ENCODE measurements around the gene CAMSAP3.

CAMSAP3 gene

DNA sequence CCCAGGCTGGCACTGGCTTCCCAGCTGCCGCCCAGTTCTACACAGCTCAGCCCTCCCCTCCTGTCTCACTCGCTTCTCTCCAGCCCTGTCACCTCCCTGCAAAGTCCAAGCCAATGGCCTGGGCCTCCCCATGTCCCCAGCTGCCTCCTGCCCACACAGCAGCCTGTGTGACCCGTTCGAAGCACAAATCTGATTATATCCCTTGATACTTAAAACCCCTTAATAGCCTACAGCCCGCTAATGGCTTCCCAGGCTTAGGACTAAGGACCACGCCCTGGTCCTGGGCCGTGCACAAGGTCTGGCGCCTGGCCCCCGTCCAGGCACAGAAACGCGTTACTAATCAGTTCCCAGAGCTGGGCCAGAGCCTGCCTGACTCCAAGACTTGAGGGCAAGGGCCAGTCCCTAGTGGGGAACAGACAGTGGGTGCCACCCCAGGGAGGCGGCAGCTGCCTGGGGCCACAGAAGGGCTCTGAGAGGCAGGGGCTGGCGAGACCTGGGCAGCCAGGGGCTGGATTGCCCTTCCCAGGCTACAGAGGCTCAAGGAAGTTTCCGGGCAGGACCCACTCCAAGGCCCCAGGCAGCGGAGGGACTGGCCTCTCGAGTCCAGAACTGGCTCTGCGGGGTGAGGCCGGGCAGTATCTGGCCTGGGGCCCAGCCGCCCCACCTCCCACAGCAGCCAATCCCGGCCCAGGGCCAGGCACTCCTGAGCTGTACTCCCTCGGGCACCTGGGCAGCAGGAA, 23.3 kb downstream of the CAMSAP3 start:
- TF ChIP-seq, protein P1, sequence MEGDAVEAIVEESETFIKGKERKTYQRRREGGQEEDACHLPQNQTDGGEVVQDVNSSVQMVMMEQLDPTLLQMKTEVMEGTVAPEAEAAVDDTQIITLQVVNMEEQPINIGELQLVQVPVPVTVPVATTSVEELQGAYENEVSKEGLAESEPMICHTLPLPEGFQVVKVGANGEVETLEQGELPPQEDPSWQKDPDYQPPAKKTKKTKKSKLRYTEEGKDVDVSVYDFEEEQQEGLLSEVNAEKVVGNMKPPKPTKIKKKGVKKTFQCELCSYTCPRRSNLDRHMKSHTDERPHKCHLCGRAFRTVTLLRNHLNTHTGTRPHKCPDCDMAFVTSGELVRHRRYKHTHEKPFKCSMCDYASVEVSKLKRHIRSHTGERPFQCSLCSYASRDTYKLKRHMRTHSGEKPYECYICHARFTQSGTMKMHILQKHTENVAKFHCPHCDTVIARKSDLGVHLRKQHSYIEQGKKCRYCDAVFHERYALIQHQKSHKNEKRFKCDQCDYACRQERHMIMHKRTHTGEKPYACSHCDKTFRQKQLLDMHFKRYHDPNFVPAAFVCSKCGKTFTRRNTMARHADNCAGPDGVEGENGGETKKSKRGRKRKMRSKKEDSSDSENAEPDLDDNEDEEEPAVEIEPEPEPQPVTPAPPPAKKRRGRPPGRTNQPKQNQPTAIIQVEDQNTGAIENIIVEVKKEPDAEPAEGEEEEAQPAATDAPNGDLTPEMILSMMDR (IDR thresholded peaks at IDR 0.05; ENCODE audit: low read depth, low read length, missing control alignments) = no peak
- no peak overlapping the region for H3K4me3 ChIP-seq (replicated peaks; ENCODE audit: low read depth, low read length)
- no peak for DNase-seq (ENCODE audit: extremely low read depth, low read depth)

- DNase-seq (ENCODE audit: extremely low read depth, low read depth) = no peak
- TF ChIP-seq, protein P1 (IDR thresholded peaks at IDR 0.05; ENCODE audit: low read depth, low read length, missing control alignments) = no peak
- H3K4me3 ChIP-seq (replicated peaks; ENCODE audit: low read depth, low read length) = no peak overlapping the region
These were observed 24.2 kb downstream of the CAMSAP3 start for GRCh38 chr19:7619671-7620441.

GRCh38 chr19:7620442-7621412, 25.1 kb downstream of the CAMSAP3 start:
- no peak overlapping the region for H3K4me3 ChIP-seq (replicated peaks; ENCODE audit: low read depth, low read length)
- DNase-seq (ENCODE audit: extremely low read depth, low read depth) = no peak

DNA sequence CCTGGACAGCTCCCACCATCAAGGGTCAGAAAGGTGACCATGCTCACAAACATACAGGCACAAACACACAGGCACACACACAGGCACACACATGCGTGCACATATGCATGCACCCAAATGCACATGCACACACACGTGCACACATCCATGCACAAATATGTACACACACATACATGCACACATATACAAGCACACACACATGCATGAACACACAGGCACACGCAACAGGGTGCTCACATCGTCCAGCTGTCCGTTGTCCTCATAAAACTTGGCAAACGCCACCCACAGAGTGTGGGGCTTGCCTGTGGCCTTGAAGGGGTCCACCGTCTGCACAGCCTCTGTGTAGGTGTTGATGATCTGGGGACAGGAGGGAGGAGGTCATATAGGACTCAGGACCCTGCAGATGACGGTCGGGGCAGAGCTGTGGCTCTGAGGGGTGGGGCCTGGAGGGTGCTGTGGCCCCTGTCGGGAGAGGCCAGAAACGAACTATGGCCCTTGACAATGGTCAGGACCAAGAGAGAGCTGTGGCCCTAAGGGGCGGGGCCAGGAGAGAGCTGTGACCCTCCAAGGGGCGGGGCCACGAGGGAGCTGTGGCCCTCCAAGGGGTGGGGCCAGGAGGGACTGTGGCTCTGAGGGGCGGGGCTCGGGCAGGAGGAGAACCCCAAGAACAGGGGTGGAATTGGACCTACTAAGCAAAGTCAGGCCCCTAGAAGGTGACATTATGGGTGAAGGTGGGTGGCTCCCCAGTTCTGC, 27.4 kb downstream of the CAMSAP3 start:
- H3K4me3 ChIP-seq (replicated peaks; ENCODE audit: low read depth, low read length) = no peak overlapping the region
- TF ChIP-seq, protein P1 (IDR thresholded peaks at IDR 0.05; ENCODE audit: low read depth, low read length, missing control alignments) = no peak
- DNase-seq (ENCODE audit: extremely low read depth, low read depth) = no peak

More at GRCh38 chr19:7620442-7621412, 25.1 kb downstream of the CAMSAP3 start:
- TF ChIP-seq, protein P1 (IDR thresholded peaks at IDR 0.05; ENCODE audit: low read depth, low read length, missing control alignments) = no peak

- DNase-seq (ENCODE audit: extremely low read depth, low read depth) = no peak
- TF ChIP-seq, protein P1 (IDR thresholded peaks at IDR 0.05; ENCODE audit: low read depth, low read length, missing control alignments) = no peak
- H3K4me3 ChIP-seq (replicated peaks; ENCODE audit: low read depth, low read length) = no peak overlapping the region
These were observed 28.3 kb downstream of the CAMSAP3 start for GRCh38 chr19:7623725-7624603.

All from HFF-Myc (cell line).